GM23338 (cell line): ENCODE measurements around the gene SORCS2. TPM values are rescaled to one million over a fixed set of nuclear protein-coding genes. Genes with fewer than 3 reads are reported as not detected.

Source experiments
- ATAC-seq: fragments of 200-7000 bp; cut with Tn5 transposase; 3 replicates; pipeline ENCODE4 v1.9.1; 2020
- DNase-seq: peaks from one replicate; pipeline ENCODE4 v3.0.0-alpha.2; 2015; ENCODE audit warnings: low spot score
- H2AFZ ChIP-seq: fragments of 200-600 bp; sonication (generic); 2 replicates; pipeline ENCODE4 v1.8.0; 2016; ENCODE audit warnings: antibody characterized with exemption, mild to moderate bottlenecking, moderate library complexity
- H3F3A ChIP-seq: fragments of 200-600 bp; sonication (generic); replicated peaks from 2 replicates; pipeline ENCODE4 v1.8.0; 2017; ENCODE audit warnings: antibody characterized with exemption, mixed run types, low read depth
- H3K27ac ChIP-seq: fragments of 200-600 bp; sonication (generic); 2 replicates; pipeline ENCODE4 v1.6.1; 2016; ENCODE audit warnings: low read depth
- H3K27me3 ChIP-seq: fragments of 200-600 bp; sonication (generic); 2 replicates; pipeline ENCODE4 v1.8.0; 2016; ENCODE audit warnings: mild to moderate bottlenecking, mixed run types, moderate library complexity; ENCODE audit not compliant: insufficient read depth
- H3K36me3 ChIP-seq: fragments of 200-600 bp; sonication (generic); 2 replicates; pipeline ENCODE4 v1.8.0; 2016; ENCODE audit warnings: mild to moderate bottlenecking; ENCODE audit not compliant: insufficient read depth
- H3K4me1 ChIP-seq: fragments of 200-600 bp; sonication (generic); 2 replicates; pipeline ENCODE4 v1.8.0; 2016; ENCODE audit warnings: mild to moderate bottlenecking, moderate library complexity; ENCODE audit not compliant: insufficient read depth
- H3K4me2 ChIP-seq: fragments of 200-600 bp; sonication (generic); 2 replicates; pipeline ENCODE4 v1.7.1; 2017; ENCODE audit warnings: mixed run types
- H3K4me3 ChIP-seq: fragments of 200-600 bp; sonication (generic); 2 replicates; pipeline ENCODE4 v1.6.1; 2016; ENCODE audit warnings: mixed run types
- H3K79me2 ChIP-seq: fragments of 200-600 bp; sonication (generic); replicated peaks from 2 replicates; pipeline ENCODE4 v1.8.0; 2017; ENCODE audit warnings: mild to moderate bottlenecking; ENCODE audit not compliant: insufficient read depth
- H3K9me2 ChIP-seq: fragments of 200-600 bp; sonication (generic); 2 replicates; pipeline ENCODE4 v1.8.0; 2017; ENCODE audit not compliant: insufficient read depth
- H4K20me1 ChIP-seq: fragments of 200-600 bp; sonication (generic); replicated peaks from 2 replicates; pipeline ENCODE4 v1.8.0; 2017; ENCODE audit warnings: mild to moderate bottlenecking; ENCODE audit not compliant: insufficient read depth
- H3K27ac Mint-ChIP-seq: 2 replicates; pipeline ENCODE4 v1.8.0; 2020; ENCODE audit warnings: inconsistent platforms, mild to moderate bottlenecking, moderate library complexity, mixed read lengths
- H3K27me3 Mint-ChIP-seq: 3 replicates; pipeline ENCODE4 v1.8.0; 2022; ENCODE audit warnings: low read depth, mild to moderate bottlenecking, moderate library complexity, mixed read lengths, inconsistent platforms; ENCODE audit not compliant: insufficient read depth, poor library complexity
- H3K36me3 Mint-ChIP-seq: 3 replicates; pipeline ENCODE4 v1.8.0; 2021; ENCODE audit warnings: low read depth, mild to moderate bottlenecking, inconsistent platforms, moderate library complexity, mixed read lengths
- H3K4me1 Mint-ChIP-seq: 3 replicates; pipeline ENCODE4 v1.8.0; 2020; ENCODE audit warnings: mild to moderate bottlenecking, inconsistent platforms, mixed read lengths
- H3K4me3 Mint-ChIP-seq: 3 replicates; pipeline ENCODE4 v1.8.0; 2021; ENCODE audit warnings: moderate library complexity, mild to moderate bottlenecking, inconsistent platforms, mixed read lengths
- H3K9me3 Mint-ChIP-seq: 3 replicates; pipeline ENCODE4 v1.8.0; 2020; ENCODE audit warnings: moderate library complexity, mild to moderate bottlenecking, inconsistent platforms, mixed read lengths
- CREB1 ChIP-seq: fragments of 250-450 bp; sonication (Bioruptor Pico); IDR thresholded peaks from 2 replicates; pipeline ENCODE4 v1.5.0; 2020; ENCODE audit warnings: low read depth, mild to moderate bottlenecking, moderate library complexity
- CTCF ChIP-seq, 2 experiments: fragments of 200-600 bp in 1 of 2; sonication (generic) in 1 of 2; conservative IDR thresholded peaks; 2 replicates each; pipeline versions ENCODE4 v1.5.1 to v1.6.1; 2016 to 2017; ENCODE audit warnings: antibody characterized with exemption in 2 of 2, low read depth in 2 of 2, mild to moderate bottlenecking in 2 of 2, moderate library complexity in 1 of 2
- ETS1 ChIP-seq: IDR thresholded peaks from 2 replicates; pipeline ENCODE4 v1.6.1; 2016; ENCODE audit warnings: antibody characterized with exemption
- EZH2 ChIP-seq: fragments of 200-600 bp; sonication (generic); IDR thresholded peaks from one replicate; pipeline ENCODE4 v1.8.0; 2017; ENCODE audit warnings: antibody characterized with exemption, mild to moderate bottlenecking, low read depth; ENCODE audit not compliant: unreplicated experiment
- EZH2phosphoT487 ChIP-seq: fragments of 200-600 bp; sonication (generic); IDR thresholded peaks from one replicate; pipeline ENCODE4 v1.8.1; 2018; ENCODE audit warnings: antibody characterized with exemption; ENCODE audit not compliant: unreplicated experiment
- JUNB ChIP-seq: IDR thresholded peaks from one replicate; pipeline ENCODE4 v1.6.1; 2016; ENCODE audit warnings: antibody characterized with exemption; ENCODE audit not compliant: unreplicated experiment
- NANOG ChIP-seq: IDR thresholded peaks from 2 replicates; pipeline ENCODE4 v1.6.1; 2016; ENCODE audit warnings: antibody characterized with exemption, borderline replicate concordance
- POLR2AphosphoS5 ChIP-seq: IDR thresholded peaks from 2 replicates; pipeline ENCODE4 v1.6.1; 2016; ENCODE audit warnings: antibody characterized with exemption, low read depth
- REST ChIP-seq: IDR thresholded peaks from one replicate; pipeline ENCODE4 v1.6.1; 2018; ENCODE audit warnings: antibody characterized with exemption; ENCODE audit not compliant: unreplicated experiment
- STAT1 ChIP-seq: IDR thresholded peaks from one replicate; pipeline ENCODE4 v1.6.1; 2016; ENCODE audit warnings: antibody characterized with exemption; ENCODE audit not compliant: unreplicated experiment
- ZNF114 ChIP-seq: fragments of 250-450 bp; sonication (Bioruptor Pico); IDR thresholded peaks from 2 replicates; pipeline ENCODE4 v1.5.0; 2020; ENCODE audit warnings: mild to moderate bottlenecking, moderate library complexity
- ZNF331 ChIP-seq: fragments of 250-450 bp; sonication (Bioruptor Pico); IDR thresholded peaks from 2 replicates; pipeline ENCODE4 v1.5.0; 2020; ENCODE audit warnings: low read depth, mild to moderate bottlenecking, moderate library complexity
- ZNF462 ChIP-seq: fragments of 250-450 bp; sonication (Bioruptor Pico); IDR thresholded peaks from 2 replicates; pipeline ENCODE4 v1.5.0; 2020; ENCODE audit warnings: mild to moderate bottlenecking, moderate library complexity
- polyA plus RNA-seq: library from polyadenylated mRNA; unstranded; fragments of >200 nt; fragmentation: Nextera tagmentation; extraction: Ambion mirVana; gene quantifications from 2 replicates; pipeline ENCODE4 v1.2.1, GENCODE V29; 2016
- total RNA-seq: library from RNA; depleted of rRNA; stranded (reverse); fragments of >200 nt; shearing (Covaris generic); gene quantifications from 2 replicates; pipeline ENCODE4 v1.2.3, GENCODE V29; 2014

SORCS2 gene
- total and polyA plus RNA-seq, 2 experiments from 2014 or later: 0.47 to 2.4 TPM

- Histone ChIP-seq H2AFZ (no peak overlapping the region), H3K4me3 (no peak overlapping the region), H3K4me1 (peaks cover 2% of the 10 kb centered on the region; the same call in 1 of the 2 replicates), H3K36me3 (no peaks in the 10 kb centered on the region), H3K27ac (no peak overlapping the region), H3K27me3 (no peaks in the 10 kb centered on the region), H3K9me2 (no peaks in the 10 kb centered on the region), H4K20me1 (no peaks in the 10 kb centered on the region), H3K4me2 (no peak overlapping the region), H3K79me2 (no peaks in the 10 kb centered on the region), H3F3A (no peaks in the 10 kb centered on the region)
- Mint-ChIP-seq H3K4me1 (peaks cover 20% of the 10 kb centered on the region), H3K4me3 (no peak overlapping the region), H3K27me3 (peaks cover 20% of the 10 kb centered on the region), H3K27ac (no peak overlapping the region), H3K9me3 (no peaks in the 10 kb centered on the region), H3K36me3 (no peaks in the 10 kb centered on the region)
- TF ChIP-seq ZNF331 (CRISPR knock-in tag) (no peak), CTCF (conservative IDR thresholded peaks at IDR 0.05; ENCODE audit: low read depth in 2 of 2) (no peak), ETS1 (no peak), REST (no peak), JUNB (no peak), EZH2phosphoT487 (no peak), ZNF462 (CRISPR knock-in tag) (no peak), ZNF114 (no peak), EZH2 (no peak), NANOG (no peak), CREB1 (CRISPR knock-in tag) (no peak), POLR2AphosphoS5 (no peak), STAT1 (no peak)
- ATAC-seq (no peak), DNase-seq (no peak)
Measured at GRCh38 chr4:7701866-7702649, 509.7 kb downstream of the SORCS2 start.
